NCI-H2227 (cell line): ENCODE data around the gene MACF1.

Experiments
- DNase-seq: peaks from one replicate; lab custom pipeline; 2025; ENCODE audit not compliant: unreplicated experiment; lab: John Stamatoyannopoulos, UW

Gene MACF1

GRCh38 chr1:39411526-39412478, 207.3 kb downstream of the MACF1 start:
- no peak for DNase-seq

- no peak for DNase-seq
These were observed 208.4 kb downstream of the MACF1 start for GRCh38 chr1:39412892-39413291.

DNA sequence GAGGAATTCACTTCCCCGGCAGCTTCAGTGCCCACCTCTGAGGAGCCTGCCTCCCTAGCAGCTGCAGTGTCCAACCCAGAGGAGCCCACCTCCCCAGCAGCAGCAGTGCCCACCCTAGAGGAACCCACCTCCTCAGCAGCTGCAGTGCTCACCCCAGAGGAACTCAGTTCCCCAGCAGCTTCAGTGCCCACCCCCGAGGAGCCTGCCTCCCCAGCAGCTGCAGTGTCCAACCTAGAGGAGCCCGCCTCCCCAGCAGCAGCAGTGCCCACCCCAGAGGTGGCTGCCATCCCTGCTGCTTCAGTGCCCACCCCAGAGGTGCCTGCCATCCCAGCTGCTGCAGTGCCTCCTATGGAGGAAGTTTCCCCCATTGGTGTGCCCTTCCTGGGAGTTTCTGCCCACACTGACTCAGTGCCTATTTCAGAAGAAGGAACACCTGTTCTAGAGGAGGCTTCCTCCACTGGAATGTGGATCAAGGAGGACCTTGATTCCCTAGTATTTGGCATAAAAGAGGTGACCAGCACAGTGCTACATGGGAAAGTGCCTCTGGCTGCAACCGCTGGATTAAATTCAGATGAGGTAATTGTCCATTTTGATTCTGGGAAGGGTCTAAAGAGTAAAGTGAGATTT, 209.5 kb downstream of the MACF1 start:
- no peak for DNase-seq

GRCh38 chr1:39415553-39415952, 211.1 kb downstream of the MACF1 start:
- DNase-seq, result no peak

DNA sequence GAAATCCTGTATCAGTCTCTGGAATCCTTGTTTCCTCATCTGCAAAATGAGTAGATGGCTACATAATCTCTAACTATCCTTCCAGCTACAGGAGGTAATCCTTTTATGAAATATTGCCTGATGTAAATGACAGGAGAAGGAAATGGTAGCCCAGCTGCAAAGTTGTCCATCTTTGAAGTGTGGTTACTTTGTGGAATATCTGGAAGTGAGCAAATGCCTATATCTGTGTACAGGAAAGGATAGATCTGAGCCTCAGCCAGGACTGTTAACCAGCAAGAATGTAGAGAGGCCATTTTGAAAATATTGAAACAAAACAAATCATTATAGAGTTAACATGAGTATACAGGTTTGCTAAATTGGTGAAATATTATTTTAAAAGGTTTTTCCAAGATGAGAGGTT, 212.1 kb downstream of the MACF1 start:
- no peak for DNase-seq

DNA sequence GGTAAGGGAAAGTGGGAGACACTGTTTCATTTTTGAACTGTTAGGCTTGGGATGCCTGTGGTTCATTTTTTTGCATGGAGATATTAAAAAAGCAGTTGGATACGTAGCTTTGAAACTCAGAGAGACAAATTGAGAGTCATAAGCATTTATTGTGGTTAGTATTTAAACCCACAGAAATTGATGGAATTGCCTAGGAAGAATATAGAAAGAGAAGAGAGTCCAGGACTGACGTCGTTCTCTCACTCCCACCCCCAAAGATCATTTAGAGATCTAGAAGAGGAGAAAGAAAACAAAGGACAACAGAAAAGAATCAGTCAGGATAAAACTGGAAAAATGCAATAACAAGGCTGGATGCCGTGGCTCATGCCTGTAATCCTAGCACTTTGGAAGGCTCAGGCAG, 213.7 kb downstream of the MACF1 start:
- no peak for DNase-seq

DNA sequence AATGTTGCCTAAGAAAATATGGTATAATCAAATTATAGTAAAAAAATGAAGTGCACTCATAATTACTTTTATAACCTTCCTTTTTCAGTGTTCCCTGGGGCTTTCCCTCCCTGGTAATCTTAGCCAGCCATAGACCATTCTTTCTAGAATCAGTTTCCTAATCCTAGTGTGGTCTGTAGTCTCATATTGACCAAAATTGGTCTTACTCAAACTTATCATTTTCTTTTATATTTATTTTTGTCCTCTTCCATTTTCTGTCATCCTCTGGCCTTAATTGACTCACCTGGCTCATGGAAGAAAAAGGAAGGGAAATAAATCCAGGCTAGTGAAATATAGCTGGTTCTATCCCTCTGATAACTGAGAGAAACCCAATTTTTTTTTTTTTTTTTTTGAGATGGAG, 216.0 kb downstream of the MACF1 start:
- DNase-seq, result no peak

DNA sequence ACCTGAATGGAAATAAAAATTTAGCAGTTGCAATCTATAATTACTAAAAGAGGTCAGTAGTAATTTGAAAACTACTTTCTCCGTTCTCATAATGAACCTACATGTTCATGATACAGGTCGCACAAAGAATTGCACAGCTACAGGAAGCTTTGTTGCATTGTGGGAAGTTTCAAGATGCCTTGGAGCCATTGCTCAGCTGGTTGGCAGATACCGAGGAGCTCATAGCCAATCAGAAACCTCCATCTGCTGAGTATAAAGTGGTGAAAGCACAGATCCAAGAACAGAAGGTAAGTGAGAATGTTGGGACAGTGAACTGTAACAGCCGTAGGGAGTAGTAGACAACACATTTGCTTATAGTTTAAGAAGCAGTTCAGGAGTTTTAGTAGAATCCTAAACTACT, 218.1 kb downstream of the MACF1 start:
- DNase-seq, result peak; percentile 88

GRCh38 chr1:39425151-39425550, 220.7 kb downstream of the MACF1 start:
- no peak for DNase-seq

GRCh38 chr1:39425634-39426033, 221.1 kb downstream of the MACF1 start:
- DNase-seq, result no peak

- no peak for DNase-seq
These were observed 221.9 kb downstream of the MACF1 start for GRCh38 chr1:39426346-39426745.

GRCh38 chr1:39427374-39427773, 222.9 kb downstream of the MACF1 start:
- no peak for DNase-seq

DNA sequence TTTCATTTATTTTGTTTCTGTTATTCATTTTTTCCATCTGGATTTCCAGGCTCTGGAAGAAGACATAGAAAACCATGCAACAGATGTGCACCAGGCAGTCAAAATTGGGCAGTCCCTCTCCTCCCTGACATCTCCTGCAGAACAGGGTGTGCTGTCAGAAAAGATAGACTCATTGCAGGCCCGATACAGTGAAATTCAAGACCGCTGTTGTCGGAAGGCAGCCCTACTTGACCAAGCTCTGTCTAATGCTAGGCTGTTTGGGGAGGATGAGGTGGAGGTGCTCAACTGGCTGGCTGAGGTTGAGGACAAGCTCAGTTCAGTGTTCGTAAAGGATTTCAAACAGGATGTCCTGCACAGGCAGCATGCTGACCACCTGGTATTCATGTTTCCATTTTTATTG, 223.4 kb downstream of the MACF1 start:
- DNase-seq, result no peak

DNA sequence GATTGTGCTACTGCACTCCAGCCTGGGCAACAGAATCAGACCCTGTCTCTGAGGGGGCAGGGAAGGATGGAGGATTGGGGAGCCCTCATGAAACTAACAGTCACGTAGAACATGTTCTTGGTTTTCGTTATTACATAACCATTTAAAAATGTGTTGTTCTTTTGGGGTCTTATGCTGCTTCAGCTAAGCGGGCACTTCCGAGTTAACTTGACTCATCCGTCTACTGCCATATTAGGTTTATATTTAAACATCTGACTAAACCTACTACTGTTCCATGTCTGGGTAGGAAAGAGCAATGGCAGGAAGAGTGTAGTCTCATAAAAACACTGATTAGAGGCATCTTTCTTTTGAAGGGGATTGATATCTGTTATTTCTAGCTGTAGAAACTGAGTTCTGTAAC, 227.4 kb downstream of the MACF1 start:
- DNase-seq, result no peak

DNA sequence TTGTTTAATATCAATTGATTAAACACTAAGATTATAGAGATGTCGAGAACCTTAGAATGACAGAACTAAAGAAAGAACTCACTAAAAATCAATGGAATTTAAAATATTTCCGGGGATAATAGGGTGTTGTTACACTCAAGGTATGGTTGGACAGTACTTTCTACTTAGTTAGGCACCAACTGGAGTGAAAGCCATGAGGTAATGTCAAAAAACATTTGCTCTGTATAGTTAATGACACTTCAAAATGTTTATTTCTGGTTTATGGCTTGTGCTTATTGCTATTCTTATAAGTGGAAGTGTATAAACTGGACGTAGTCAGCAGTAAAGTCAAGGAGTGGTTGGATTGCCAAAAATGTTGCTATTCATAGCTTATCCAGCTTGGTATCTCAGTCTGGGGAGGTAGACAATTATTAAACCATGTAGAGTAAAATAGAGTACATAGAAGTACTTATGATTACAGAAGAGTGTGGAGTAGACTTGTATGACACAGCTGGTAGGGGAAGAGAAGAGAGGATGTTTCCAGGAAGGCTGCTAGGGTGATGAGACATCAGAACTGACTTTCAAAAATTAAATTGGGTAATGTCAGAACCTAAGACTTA, 230.4 kb downstream of the MACF1 start:
- DNase-seq, result no peak

DNA sequence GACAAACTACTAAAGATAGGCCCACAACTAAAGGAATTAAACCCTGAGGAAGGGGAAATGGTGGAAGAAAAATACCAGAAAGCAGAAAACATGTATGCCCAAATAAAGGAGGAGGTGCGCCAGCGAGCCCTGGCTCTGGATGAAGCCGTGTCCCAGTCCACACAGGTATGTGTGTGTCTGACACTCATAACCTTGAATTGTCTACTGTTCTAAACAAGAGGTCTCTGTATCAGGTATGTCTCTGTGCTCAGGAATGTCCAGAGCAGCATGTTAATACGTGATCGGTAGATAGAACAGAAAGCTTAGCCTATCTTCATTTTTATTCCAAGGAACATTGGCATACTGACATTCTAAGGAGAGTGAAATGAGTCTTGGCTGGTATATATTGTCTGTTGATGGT, 231.1 kb downstream of the MACF1 start:
- DNase-seq, result no peak

- DNase-seq, result no peak
These were observed 232.3 kb downstream of the MACF1 start for GRCh38 chr1:39436842-39437241.

- no peak for DNase-seq
These were observed 233.5 kb downstream of the MACF1 start for GRCh38 chr1:39438042-39438441.

DNA sequence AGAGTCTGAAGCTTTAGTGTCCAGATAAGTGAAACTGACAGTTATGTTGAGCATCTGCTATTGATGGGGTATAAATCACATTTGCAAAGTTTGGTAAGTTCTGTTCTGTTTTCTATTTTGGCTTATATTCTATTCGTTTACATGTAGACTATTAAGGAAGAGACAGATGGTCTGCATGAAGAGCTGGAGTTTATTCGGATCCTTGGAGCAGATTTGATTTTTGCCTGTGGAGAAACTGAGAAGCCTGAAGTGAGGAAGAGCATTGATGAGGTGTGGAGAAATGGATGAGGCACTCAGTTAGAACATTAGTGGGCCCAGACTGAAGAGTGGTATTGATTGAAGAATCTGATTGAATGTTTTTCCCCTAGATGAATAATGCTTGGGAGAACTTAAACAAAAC, 236.4 kb downstream of the MACF1 start:
- no peak for DNase-seq

DNA sequence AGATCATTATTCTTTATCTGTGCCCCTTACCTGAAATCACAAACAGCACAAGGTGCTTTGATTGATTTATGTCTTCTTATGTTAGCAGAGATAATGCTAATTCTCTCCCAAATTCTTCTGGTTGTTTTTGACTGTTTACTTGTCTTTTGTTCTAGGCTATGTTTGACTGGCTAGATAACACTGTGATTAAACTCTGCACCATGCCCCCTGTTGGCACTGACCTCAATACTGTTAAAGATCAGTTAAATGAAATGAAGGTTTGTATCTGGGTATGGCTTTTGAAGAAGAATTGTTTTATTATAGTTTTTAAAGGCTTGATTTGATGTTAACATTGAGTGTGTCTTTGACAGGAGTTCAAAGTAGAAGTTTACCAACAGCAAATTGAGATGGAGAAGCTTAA, 237.3 kb downstream of the MACF1 start:
- DNase-seq, result no peak

DNA sequence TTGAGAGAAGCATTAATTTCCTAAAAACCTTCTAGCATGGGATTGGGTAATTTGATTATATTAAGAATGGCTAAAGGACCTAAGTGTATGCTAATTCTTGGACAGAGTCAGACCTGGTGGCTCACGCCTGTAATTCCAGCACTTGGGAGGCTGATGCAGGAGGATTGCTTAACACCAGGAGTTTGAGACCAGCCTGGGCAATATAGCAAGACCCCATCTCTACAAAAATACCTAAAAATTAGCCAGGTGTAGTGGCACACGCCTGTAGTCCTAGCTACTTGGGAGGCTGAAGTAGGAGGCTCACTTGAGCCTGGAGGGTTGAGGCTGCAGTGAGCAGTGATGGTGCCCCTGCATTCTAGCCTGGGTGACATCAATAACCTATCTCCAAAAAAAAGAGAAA, 241.1 kb downstream of the MACF1 start:
- DNase-seq, result no peak

DNA sequence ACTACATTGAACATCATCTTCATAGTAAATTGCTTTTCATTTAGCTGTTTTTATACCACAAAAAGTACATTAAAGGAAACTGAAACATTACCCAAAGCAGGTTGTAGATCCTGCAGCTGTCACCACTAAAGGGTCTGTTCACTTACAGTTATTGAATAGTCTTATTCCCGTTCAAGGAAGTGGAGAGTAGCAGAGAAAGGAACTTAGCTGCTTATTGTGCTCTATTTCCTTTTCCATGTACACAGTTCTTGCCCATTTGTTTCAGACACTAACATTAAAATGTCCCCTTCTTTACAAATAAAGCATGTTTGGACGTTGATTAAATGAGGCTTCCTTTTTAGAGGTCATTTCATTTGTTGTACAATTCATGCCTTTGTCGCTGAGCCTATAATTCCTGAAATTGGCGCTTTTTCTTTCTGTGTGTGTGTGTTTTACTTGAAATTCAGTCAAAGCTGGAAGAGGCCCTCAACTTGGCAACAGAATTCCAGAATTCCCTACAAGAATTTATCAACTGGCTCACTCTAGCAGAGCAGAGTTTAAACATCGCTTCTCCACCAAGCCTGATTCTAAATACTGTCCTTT, 242.6 kb downstream of the MACF1 start:
- DNase-seq, result no peak
